Brain microvascular endothelial cell (primary cell): Measurements from ENCODE around the gene OLFML2A.
"Not testable (repeated sequence)": the region's sequence is repeated elsewhere in the genome, so short reads cannot be mapped to it uniquely, and the experiment has no call there.

ENCODE experiments used
- DNase-seq: peaks from one replicate; pipeline ENCODE4 v3.0.0-alpha.2; 2020
- H3K27ac ChIP-seq: fragments of 250-450 bp; sonication (Bioruptor Pico); 2 replicates; pipeline ENCODE4 v1.5.1; 2020; ENCODE audit warnings: mild to moderate bottlenecking, moderate library complexity
- H3K27me3 ChIP-seq: fragments of 250-450 bp; sonication (Bioruptor Pico); replicated peaks from 2 replicates; pipeline ENCODE4 v1.5.1; 2020; ENCODE audit warnings: mild to moderate bottlenecking
- H3K36me3 ChIP-seq: fragments of 250-450 bp; sonication (Bioruptor Pico); replicated peaks from 2 replicates; pipeline ENCODE4 v1.5.1; 2020; ENCODE audit warnings: mild to moderate bottlenecking
- H3K4me3 ChIP-seq: 2 replicates; pipeline ENCODE4 v1.5.1; 2011; ENCODE audit warnings: low read depth, mild to moderate bottlenecking, control low read depth, low read length, moderate library complexity
- CTCF ChIP-seq: IDR thresholded peaks from 2 replicates; pipeline ENCODE4 v1.5.1; 2011; ENCODE audit warnings: low read depth, mild to moderate bottlenecking, moderate library complexity, low read length, control low read depth, inconsistent platforms; ENCODE audit errors: missing control alignments
- in situ Hi-C: cut with HindIII; loops from 2 replicates; pipeline ENCODE4 v1.10.0; 2017; ENCODE audit warnings: low sequenced_read_pairs, low pct_ligation_motif_present

Gene OLFML2A

GRCh38 chr9:124776954-124777648, at the start of gene OLFML2A:
Gene OLFML2A (plus strand): TSS chr9:124777133. CDS start chr9:124777271, 138 bp downstream.
- no peaks in the 10 kb centered on the region for H3K27me3 ChIP-seq
- H3K4me3 ChIP-seq: peak within 1 kb of the TSS; percentile 47
- no peak for TF ChIP-seq CTCF
- no peak within 1 kb of the TSS for H3K27ac ChIP-seq
- DNase-seq: no peak
- no peaks in the 10 kb centered on the region for H3K36me3 ChIP-seq
- in situ Hi-C loops: no loop called here

GRCh38 chr9:124730772-124731171, 46.2 kb upstream of the OLFML2A start:
- no peak for TF ChIP-seq CTCF

GRCh38 chr9:124733964-124734740, 42.8 kb upstream of the OLFML2A start:
- no peak for DNase-seq
- Histone ChIP-seq H3K4me3 (no peak overlapping the region), H3K27me3 (no peaks in the 10 kb centered on the region), H3K36me3 (no peaks in the 10 kb centered on the region), H3K27ac (no peak overlapping the region)
- in situ Hi-C loops: no loop called here
- TF ChIP-seq CTCF: no peak

More at GRCh38 chr9:124730772-124731171, 46.2 kb upstream of the OLFML2A start:
- Histone ChIP-seq H3K27ac (no peak overlapping the region), H3K4me3 (no peak overlapping the region), H3K27me3 (no peaks in the 10 kb centered on the region), H3K36me3 (no peaks in the 10 kb centered on the region)
- in situ Hi-C loops: no loop called here
- no peak for DNase-seq

GRCh38 chr9:124734741-124735083, 42.2 kb upstream of the OLFML2A start:
- H3K27me3 ChIP-seq, H3K36me3 ChIP-seq, DNase-seq, in situ Hi-C loops, H3K4me3 ChIP-seq, H3K27ac ChIP-seq: not testable (repeated sequence)

GRCh38 chr9:124735121-124735520, 41.8 kb upstream of the OLFML2A start:
- Histone ChIP-seq H3K4me3 (no peak overlapping the region), H3K36me3 (no peaks in the 10 kb centered on the region), H3K27me3 (no peaks in the 10 kb centered on the region), H3K27ac (no peak overlapping the region)
- no peak for DNase-seq
- in situ Hi-C loops: no loop called here
- TF ChIP-seq CTCF: no peak

- H3K4me3 ChIP-seq, H3K27me3 ChIP-seq, H3K27ac ChIP-seq, H3K36me3 ChIP-seq, in situ Hi-C loops, DNase-seq: not testable (repeated sequence)
Measured at GRCh38 chr9:124738075-124738474, 38.9 kb upstream of the OLFML2A start.
